Ascending aorta (tissue), 2 donors: ENCODE measurements around the gene RAB3GAP1. TPM values are rescaled to one million over a fixed set of nuclear protein-coding genes. Genes with fewer than 3 reads are reported as not detected.
"Not testable (repeated sequence)": the region's sequence is repeated elsewhere in the genome, so short reads cannot be mapped to it uniquely, and the experiment has no call there.

Experiments used
- DNase-seq, 2 donors: peaks; one replicate each; pipeline ENCODE4 v3.0.0-alpha.2; 2019; ENCODE audit warnings: low spot score in 2 of 2
- H3K27ac ChIP-seq, 2 donors: fragments of 200-600 bp; sonication (generic); one replicate each; pipeline ENCODE4 v1.5.1; 2016 to 2017; ENCODE audit warnings: mild to moderate bottlenecking in 1 of 2
- H3K27me3 ChIP-seq: fragments of 200-600 bp; sonication (generic); one replicate; pipeline ENCODE4 v1.5.1; 2017
- H3K36me3 ChIP-seq, 2 donors: fragments of 200-600 bp; sonication (generic); one replicate each; pipeline ENCODE4 v1.5.1; 2016
- H3K4me1 ChIP-seq, 2 donors: fragments of 200-600 bp; sonication (generic); one replicate each; pipeline ENCODE4 v1.5.1; 2016 to 2017; ENCODE audit warnings: mild to moderate bottlenecking in 1 of 2
- H3K4me3 ChIP-seq, 2 donors: fragments of 200-600 bp; sonication (generic); one replicate each; pipeline ENCODE4 v1.5.1; 2016 to 2017; ENCODE audit warnings: mild to moderate bottlenecking in 1 of 2
- H3K9me3 ChIP-seq, 2 donors: fragments of 200-600 bp; sonication (generic); one replicate each; pipeline ENCODE4 v1.5.1; 2016
- intact Hi-C: fragments of 100-400 bp; cut with DNase I; formaldehyde crosslinking; loops from one replicate; pipeline ENCODE4 v1.15.1; 2023
- total RNA-seq: library from RNA; depleted of rRNA; stranded (reverse); fragments of >200 nt; gene quantifications from one replicate; pipeline ENCODE4 v1.1.0, GENCODE V29; 2016
- TF ChIP-seq, protein P1 (sequence below), 3 experiments: fragments of 200-600 bp in 2 of 3; fragments of 450-650 bp in 1 of 3; sonication (generic) in 2 of 3; IDR thresholded peaks; one replicate each; pipeline ENCODE4 v1.5.1; 2016 to 2019; ENCODE audit warnings: antibody characterized with exemption in 3 of 3, mild to moderate bottlenecking in 1 of 3, moderate library complexity in 1 of 3

Gene RAB3GAP1
- total RNA-seq, 1 donor from 2014 or later: 14.8 TPM

DNA sequence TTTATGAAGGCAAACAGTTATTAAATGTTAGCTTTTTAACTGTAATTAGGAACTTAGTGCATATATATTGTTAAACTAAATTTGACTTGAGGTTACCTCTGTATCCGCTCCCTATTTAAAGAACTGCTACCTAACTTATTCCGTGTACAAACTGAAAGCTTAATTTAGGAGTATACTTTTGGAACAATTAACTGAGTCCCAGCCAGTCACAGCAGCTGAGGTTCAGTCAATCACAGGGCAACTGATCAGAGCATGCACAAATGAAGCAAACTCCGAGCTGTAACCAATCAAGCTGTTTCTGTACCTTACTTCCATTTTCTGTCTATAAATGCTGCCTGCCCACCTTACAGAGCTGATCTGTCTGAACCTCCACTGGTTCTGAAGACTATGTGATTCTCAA, 61.2 kb downstream of the RAB3GAP1 start:
- no peaks in the 10 kb centered on the region for H3K27me3 ChIP-seq
- no peak overlapping the region for H3K4me3 ChIP-seq
- DNase-seq: no peak
- intact Hi-C loops: no loop called here
- H3K27ac ChIP-seq: no peak overlapping the region
- H3K9me3 ChIP-seq: no peaks in the 10 kb centered on the region
- H3K4me1 ChIP-seq: no peaks in the 10 kb centered on the region
- TF ChIP-seq, protein P1, sequence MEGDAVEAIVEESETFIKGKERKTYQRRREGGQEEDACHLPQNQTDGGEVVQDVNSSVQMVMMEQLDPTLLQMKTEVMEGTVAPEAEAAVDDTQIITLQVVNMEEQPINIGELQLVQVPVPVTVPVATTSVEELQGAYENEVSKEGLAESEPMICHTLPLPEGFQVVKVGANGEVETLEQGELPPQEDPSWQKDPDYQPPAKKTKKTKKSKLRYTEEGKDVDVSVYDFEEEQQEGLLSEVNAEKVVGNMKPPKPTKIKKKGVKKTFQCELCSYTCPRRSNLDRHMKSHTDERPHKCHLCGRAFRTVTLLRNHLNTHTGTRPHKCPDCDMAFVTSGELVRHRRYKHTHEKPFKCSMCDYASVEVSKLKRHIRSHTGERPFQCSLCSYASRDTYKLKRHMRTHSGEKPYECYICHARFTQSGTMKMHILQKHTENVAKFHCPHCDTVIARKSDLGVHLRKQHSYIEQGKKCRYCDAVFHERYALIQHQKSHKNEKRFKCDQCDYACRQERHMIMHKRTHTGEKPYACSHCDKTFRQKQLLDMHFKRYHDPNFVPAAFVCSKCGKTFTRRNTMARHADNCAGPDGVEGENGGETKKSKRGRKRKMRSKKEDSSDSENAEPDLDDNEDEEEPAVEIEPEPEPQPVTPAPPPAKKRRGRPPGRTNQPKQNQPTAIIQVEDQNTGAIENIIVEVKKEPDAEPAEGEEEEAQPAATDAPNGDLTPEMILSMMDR (IDR thresholded peaks at IDR 0.05): no peak
- H3K36me3 ChIP-seq: peaks cover 0 to 8% of the 10 kb centered on the region in 2 donors

DNA sequence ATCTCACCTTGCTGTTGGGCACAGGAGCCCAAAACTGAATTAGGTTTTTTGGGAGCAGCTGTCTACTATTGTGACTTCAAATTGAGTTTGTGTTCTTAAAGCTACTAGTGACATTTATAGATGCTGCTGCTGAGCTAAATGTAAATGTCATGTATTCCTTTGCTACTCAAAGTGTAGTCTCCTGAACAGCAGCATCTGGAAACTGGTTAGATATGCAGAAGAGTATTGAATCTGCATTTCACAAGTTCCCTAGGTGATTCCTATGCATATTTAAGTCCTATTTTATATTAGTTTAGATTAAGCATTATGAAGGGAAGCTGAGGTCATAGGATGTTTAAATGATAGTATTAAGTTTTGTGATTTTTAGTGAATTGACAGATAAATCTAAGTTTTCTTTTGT, 67.5 kb downstream of the RAB3GAP1 start:
- Histone ChIP-seq H3K27me3 (no peaks in the 10 kb centered on the region), H3K9me3 (no peaks in the 10 kb centered on the region), H3K36me3 (peaks cover 6 to 20% of the 10 kb centered on the region in 2 donors), H3K4me3 (no peak overlapping the region), H3K4me1 (no peaks in the 10 kb centered on the region), H3K27ac (no peak overlapping the region)
- TF ChIP-seq, protein P1 (IDR thresholded peaks at IDR 0.05): no peak
- intact Hi-C loops: no loop called here
- DNase-seq: no peak

DNA sequence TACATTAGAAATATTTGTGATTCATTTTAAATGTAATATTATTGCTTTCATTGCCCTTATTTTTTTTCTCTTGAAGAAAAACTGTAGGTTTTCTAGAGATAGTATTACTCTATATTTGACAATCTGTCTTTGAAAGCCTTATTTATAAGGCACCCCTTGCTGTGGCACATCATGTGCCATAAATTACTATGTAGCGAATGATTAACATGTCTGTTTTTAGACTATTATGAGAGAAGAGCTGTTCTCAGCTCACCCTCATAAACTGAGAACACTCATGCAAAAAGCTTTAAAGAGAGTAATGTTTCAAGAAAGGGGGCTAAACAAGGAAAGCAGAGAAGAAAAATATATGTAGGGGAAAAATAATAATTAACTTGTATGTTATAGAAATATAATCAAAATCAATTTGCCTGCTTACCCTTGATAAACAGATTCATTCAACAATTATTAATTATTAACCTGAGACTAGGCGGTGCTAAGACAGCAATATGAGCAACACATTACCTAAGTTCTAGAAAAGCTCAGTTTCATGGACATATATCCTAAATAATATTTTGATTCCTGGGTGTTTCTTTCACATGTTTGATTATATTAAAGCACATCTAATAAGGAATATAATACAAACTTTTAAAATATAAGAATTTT, 69.0 kb downstream of the RAB3GAP1 start:
- intact Hi-C loops: no loop called here
- TF ChIP-seq, protein P1 (IDR thresholded peaks at IDR 0.05): no peak
- Histone ChIP-seq H3K4me3 (no peak overlapping the region), H3K36me3 (peaks cover 6 to 31% of the 10 kb centered on the region in 2 donors), H3K9me3 (no peaks in the 10 kb centered on the region), H3K27me3 (no peaks in the 10 kb centered on the region), H3K4me1 (no peaks in the 10 kb centered on the region), H3K27ac (no peak overlapping the region)
- DNase-seq: no peak

DNA sequence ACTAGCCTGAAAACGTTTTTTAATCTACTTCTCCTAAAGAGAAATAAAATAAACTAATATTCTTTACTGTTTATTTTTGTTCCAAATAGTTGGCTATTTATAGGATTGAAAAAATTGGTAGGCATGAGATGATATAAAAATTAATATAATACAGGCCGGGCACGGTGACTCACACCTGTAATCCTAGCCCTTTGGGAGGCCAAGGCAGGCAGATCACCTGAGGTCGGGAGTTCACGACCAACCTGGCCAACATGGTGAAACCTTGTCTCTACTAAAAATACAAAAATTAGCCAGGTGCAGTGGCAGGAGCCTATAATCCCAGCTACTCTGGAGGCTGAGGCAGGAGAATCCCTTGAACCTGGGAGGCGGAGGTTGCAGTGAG, 69.6 kb downstream of the RAB3GAP1 start:
- peaks cover 9 to 34% of the 10 kb centered on the region in 2 donors for H3K36me3 ChIP-seq

DNA sequence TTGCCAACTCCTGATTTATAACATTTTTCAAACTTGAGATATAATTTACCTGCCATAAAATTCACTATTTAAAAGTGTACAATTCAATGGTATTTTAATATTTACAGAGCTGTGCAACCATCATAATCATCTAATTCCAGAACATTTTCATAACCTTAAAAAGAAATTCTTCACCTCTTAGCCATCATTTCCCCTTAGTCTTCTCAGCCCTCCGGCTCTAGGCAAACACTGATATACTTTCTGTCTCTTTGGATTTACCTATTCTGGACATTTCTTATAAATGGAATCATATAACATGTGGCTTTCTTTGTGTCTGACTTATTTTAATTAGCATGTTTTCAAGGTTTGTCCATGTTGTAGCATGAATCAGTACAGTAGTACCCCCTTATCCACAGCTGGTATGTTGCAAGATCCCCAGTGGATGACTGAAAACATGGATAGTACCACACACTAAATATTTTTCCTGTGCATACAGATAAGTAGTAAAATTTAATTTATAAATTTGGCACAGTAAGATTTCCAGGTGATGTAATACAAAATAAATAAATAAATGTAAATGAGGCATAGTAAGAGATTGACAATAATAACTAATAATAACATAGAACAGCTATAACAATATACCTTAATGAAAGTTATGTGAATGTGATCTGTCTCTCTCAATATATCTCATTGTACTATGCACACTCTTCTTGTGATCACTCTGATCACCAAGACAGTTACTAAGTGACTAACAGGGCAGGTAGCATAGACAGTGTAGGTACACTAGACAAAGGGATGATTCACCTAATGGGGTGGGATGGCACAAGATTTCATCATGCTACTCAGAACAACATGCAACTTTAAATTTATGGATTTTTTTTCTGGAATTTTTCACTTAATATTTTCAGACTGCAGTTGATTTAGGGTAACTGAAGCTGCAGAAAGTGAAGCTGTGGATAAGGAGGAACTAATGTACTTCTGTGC, 73.1 kb downstream of the RAB3GAP1 start:
- H3K27ac ChIP-seq: no peak overlapping the region
- DNase-seq: no peak
- H3K36me3 ChIP-seq: peaks cover 33 to 64% of the 10 kb centered on the region in 2 donors
- no peaks in the 10 kb centered on the region for H3K4me1 ChIP-seq
- no peaks in the 10 kb centered on the region for H3K9me3 ChIP-seq
- H3K4me3 ChIP-seq: no peak overlapping the region
- intact Hi-C loops: no loop called here
- no peaks in the 10 kb centered on the region for H3K27me3 ChIP-seq
- TF ChIP-seq, protein P1 (IDR thresholded peaks at IDR 0.05): no peak

More for the DNA sequence above, 69.6 kb downstream of the RAB3GAP1 start:
- H3K27me3 ChIP-seq, H3K9me3 ChIP-seq, H3K4me1 ChIP-seq, DNase-seq, intact Hi-C loops, H3K27ac ChIP-seq, H3K4me3 ChIP-seq: not testable (repeated sequence)

DNA sequence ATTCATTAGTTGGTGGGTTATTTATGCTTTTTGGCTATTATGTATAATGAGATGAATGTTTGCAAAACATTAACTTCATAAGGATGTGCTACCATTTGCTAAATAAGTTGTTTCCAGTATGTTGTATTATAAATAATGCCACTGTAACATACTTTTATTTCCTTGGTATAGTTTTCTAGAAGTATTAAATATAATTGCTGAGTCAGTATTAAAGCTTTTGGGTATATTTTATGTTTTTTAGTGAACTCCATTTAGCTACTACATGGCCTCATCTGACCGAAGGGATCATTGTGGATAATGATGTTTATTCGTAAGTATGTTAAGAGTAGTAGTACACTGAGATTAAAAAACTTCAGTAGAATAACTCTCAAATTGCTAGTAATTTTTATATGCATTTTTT, 73.8 kb downstream of the RAB3GAP1 start:
- DNase-seq: no peak
- no peak overlapping the region for H3K4me3 ChIP-seq
- no peaks in the 10 kb centered on the region for H3K9me3 ChIP-seq
- H3K4me1 ChIP-seq: no peaks in the 10 kb centered on the region
- H3K27ac ChIP-seq: no peak overlapping the region
- H3K36me3 ChIP-seq: peaks cover 40 to 71% of the 10 kb centered on the region in 2 donors
- TF ChIP-seq, protein P1 (IDR thresholded peaks at IDR 0.05): no peak
- intact Hi-C loops: no loop called here
- no peaks in the 10 kb centered on the region for H3K27me3 ChIP-seq
